G401 (cell line): ENCODE results near the gene LRRC8D. TPM values are rescaled to one million over a fixed set of nuclear protein-coding genes. Genes with fewer than 3 reads are reported as not detected.

ENCODE experiments used
- DNase-seq: peaks from one replicate; pipeline ENCODE4 v3.0.0-alpha.2; 2015; ENCODE audit warnings: low spot score
- in situ Hi-C: cut with HindIII; loops from 2 replicates; pipeline ENCODE4 v1.10.0; 2016; ENCODE audit warnings: low sequenced_read_pairs, mixed read lengths
- total RNA-seq: library from RNA; depleted of rRNA; stranded (reverse); fragments of >200 nt; shearing (Covaris generic); gene quantifications from 2 replicates; pipeline ENCODE4 v1.2.3, GENCODE V29; 2014

LRRC8D gene
- total RNA-seq, 1 experiment from 2014 or later, result 57.1 TPM

GRCh38 chr1:89804642-89805237, 16.1 kb upstream of the LRRC8D start:
- in situ Hi-C loops, result no loop called here
- DNase-seq, result peak; percentile 87

- no peak for DNase-seq
- in situ Hi-C loops, result no loop called here
Measured at GRCh38 chr1:89806616-89807015, 14.2 kb upstream of the LRRC8D start.

DNA sequence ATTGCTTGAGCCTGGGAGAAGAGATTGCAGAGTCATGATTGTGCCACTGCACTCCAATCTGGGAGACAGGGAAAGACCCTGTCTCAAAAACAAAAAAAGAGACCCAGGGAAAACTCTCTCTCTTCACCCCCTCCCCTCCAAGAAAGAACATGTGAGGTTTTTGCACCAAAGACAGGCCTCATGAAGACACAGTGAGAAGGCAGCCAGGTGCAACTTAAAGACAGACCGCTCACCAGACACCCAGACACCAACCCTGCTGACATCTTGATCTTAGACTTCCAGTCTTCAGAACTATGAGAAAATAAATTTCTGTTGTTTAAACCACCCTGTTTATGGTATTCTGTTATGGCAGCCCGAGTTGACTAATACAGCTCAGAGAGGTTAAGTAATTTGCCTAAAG, 13.3 kb upstream of the LRRC8D start:
- in situ Hi-C loops, result no loop called here

DNA sequence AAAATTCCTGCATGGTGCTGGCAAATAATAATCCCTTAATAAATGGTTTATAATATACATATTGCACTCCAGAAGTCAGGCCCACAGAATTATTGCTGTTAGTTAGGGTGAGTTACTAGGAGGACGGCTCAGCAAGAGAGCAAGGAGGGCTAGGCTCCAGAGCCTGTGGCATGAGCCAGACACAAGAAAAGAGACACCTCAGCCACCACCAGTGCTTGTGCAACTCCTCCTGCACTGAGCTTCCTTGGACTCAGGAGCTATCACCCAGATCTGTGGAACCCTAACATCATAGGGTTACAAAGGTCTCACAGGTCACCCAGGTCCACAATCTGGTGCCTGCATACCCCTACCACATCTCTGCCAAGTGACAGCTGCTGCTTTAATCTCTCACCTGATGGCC, 12.8 kb upstream of the LRRC8D start:
- DNase-seq, result no peak
- in situ Hi-C loops, result no loop called here

More for the DNA sequence above, 13.3 kb upstream of the LRRC8D start:
- no peak for DNase-seq

GRCh38 chr1:89808441-89809117, 12.3 kb upstream of the LRRC8D start:
- in situ Hi-C loops, result no loop called here
- DNase-seq, result no peak

GRCh38 chr1:89809556-89809955, 11.3 kb upstream of the LRRC8D start:
- in situ Hi-C loops, result no loop called here
- DNase-seq, result no peak

DNA sequence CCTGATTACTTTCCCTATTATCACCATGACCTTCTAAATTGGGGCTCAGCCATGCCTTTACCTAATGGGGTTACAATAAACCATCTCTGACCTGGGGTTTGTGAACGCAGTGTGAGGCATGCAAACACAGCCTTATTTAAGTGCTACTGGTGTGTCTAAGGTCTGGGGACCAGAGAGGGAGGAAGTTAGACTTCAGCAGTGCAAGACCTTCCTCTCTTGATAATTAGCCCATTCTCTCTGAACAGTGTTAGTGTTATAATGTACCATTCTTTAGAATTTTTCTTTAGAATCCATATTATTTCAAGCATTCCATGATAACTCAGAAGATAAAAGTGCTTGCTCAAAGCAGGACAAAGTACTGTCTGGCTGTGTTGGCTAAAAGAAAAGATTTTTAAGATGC, 10.5 kb upstream of the LRRC8D start:
- DNase-seq, result no peak
- in situ Hi-C loops, result no loop called here

DNA sequence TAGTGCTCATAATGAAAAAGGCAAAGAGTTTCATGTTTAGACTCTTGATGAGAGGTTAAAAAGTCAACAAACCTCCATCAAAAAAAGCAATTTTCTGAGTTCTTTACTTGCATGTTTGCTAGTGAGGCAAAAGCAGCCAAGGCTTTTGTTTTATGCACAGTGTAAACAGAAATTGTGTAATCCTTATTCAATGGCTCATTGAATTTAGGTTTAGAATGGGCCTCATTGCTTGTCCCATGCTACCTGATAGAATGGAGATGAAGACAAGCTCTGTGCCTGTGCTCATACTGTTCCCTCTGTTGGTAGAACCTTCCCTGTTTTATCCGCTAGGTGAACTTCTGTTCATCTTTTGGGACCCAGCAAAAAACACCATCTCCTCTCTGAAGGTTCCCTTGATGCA, 10.0 kb upstream of the LRRC8D start:
- no peak for DNase-seq
- in situ Hi-C loops, result no loop called here

DNA sequence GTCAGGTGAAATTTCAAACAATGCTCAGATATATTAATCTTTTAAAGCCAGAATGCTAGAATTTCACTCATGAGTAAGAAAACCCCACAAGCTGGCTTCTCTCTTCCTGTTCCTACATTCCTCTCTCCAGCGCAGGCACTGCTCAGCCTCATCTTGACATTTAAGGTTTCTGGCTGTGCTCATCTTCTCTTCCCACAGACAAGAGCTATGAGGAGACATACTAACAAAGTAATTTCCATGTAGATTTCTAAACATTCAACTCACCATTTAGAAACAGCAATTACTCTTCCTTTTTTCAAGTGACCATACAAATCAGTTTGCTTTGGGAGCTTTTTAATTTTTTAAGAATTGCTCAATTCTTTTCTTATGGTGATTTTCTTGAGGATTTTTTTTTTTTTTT, 7.8 kb upstream of the LRRC8D start:
- in situ Hi-C loops, result no loop called here
- DNase-seq, result no peak

- in situ Hi-C loops, result no loop called here
- DNase-seq, result no peak
Measured at GRCh38 chr1:89815040-89815439, 5.8 kb upstream of the LRRC8D start.

GRCh38 chr1:89815611-89816010, 5.2 kb upstream of the LRRC8D start:
- DNase-seq, result no peak
- in situ Hi-C loops, result no loop called here

DNA sequence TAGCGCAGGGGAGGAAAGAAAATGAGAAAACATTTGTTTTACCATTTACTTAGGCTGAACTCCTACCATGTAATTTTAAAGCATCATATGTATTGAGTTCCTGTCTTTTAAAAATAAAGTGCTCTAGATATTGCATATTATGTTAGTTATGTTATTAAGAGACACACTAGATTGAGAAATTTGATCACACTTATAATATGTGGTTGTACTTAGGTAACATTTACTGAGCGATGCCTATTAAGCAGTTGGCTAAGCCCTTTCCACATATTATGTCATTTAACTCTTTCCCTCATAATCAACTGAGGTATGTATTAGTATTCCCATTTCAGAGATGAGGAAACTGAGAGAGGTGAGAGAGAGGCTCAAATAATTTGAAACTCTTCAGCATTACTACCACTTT, 4.5 kb upstream of the LRRC8D start:
- in situ Hi-C loops, result no loop called here
- DNase-seq, result no peak

DNA sequence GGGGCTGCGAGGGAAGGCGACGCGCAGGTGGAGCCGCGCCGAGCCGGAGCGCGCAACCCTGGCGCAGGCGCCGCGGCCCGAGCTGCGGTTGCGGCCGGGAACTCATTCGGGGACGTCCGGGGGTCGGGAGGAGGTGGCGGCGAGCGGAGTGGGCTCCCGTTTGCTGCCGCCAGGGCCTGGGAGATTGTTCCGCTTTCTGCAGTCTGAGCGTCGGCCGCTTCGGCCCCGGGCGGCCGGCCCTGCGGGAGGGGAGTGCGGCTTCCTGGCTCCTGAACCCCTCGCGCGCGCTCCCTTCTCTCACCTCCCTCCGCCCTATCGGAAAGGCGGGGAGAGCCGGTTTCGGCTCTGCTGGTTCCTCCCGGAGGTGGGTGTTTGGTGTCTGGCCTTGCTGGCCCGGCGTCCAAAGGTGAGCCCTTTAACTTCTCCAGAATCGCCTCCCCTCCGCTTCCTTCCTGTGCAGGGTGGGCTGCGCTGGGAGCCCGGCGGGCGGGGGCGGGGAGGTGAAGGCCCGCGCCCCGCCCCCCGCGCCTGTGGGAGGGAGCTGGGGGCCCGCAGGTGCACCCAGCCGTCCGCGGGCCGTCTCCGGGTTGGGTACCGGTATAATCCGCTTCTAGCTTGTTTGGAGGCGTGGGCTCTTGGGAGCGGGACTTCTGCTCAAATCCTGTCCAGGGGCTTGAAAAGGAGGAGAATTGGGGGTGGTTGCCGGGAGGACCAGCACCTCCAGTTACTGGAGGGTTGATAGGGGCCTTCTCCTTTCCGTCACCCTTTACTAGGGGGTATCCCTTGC, 683 bp downstream of the LRRC8D start:
- in situ Hi-C loops, result no loop called here
- peak; percentile 50 for DNase-seq

- in situ Hi-C loops, result no loop called here
- no peak for DNase-seq
Measured at GRCh38 chr1:89822109-89822962, 1.5 kb downstream of the LRRC8D start.

DNA sequence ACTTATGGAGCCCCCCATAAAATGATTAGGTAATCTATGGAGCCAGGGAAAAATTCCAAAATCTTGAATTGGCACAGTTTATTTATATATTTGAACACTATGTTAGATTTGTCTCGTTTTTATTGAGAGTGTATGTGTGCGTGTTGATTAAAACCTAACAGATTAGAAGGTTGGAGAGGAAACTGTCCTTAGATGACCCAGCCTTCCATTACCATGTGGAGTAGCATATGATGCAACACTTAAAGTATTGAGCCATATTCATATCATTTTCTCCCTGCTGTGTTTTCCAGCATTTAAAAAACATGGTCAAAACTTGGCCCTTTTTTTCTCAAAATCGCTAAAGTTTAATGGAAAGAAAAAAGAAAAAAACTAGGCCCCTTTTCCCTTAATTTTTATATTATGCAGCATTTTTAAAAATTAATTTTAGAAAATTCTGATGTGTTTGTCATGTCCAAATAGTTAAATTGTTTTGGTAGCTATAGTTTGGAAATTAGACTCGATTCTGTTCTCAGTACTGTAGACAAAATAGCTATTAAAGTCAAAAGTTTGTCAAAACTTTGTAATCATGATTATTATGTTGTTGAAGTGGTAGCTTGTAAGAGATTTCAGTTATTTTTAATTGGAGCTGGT, 2.3 kb downstream of the LRRC8D start:
- in situ Hi-C loops, result no loop called here

DNA sequence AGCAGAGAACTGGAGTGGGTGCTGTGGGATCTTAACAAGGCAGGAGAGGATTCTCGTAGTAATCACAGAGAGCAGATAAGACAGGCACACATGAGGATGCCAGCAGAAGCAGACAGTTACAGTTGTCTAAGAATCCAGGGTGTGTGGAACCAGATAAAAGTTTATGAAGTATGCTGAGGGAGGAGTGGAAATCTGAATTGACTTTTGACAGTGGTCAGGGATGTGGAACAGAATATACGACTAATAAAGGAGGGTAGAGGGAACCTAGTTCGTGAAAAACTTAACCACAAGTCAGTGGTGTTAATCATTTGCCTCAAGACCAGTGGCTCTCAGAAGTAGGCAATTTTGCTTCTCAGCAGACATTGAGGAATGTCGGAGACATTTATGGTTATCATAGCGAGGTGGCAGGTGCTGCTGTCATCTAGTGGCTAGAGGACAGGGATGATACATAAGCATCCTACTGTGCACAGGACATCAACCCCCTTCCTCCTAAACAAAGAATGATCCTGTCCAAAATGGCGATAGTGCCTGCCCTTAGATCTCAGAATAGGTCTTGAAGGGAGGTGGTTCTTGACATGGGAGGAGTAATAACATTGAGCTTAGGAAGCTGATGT, 3.0 kb downstream of the LRRC8D start:
- in situ Hi-C loops, result no loop called here

More for the DNA sequence above, 2.3 kb downstream of the LRRC8D start:
- DNase-seq, result no peak

GRCh38 chr1:89826594-89826993, 5.8 kb downstream of the LRRC8D start:
- DNase-seq, result no peak
- in situ Hi-C loops, result no loop called here

More for the DNA sequence above, 3.0 kb downstream of the LRRC8D start:
- DNase-seq, result no peak

DNA sequence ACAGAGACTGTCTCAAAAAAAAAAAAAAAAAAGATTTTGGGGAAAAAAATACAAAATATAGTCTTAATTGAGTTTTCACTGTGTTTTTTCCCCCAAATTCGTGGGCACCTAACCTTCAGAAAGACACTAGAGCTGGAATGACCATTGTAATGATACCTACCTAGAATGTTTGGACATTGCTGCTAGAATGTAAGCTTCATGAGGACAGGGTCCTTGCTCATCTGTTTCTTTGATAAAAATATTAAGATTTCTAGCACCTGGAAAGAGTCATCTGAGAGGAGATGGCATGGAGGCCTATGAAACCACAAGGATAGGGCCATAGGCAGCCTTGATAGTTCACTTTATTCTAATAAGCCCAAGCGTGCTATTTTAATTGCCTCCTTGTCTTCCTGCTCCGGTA, 6.5 kb downstream of the LRRC8D start:
- in situ Hi-C loops, result no loop called here
- DNase-seq, result no peak

GRCh38 chr1:89827902-89828301, 7.1 kb downstream of the LRRC8D start:
- no peak for DNase-seq
- in situ Hi-C loops, result no loop called here
